Fibroblast of lung (primary cell): ENCODE results near the gene ZNF502. TPM values are rescaled to one million over a fixed set of nuclear protein-coding genes. Genes with fewer than 3 reads are reported as not detected.

Source experiments
- DNase-seq, 2 donors: peaks; one replicate each; pipeline versions ENCODE4 v3.0.0 to v3.0.0-alpha.2; 2010; ENCODE audit warnings: low read depth in 2 of 2
- H2AFZ ChIP-seq: 2 replicates; pipeline ENCODE4 v1.5.1; 2012; ENCODE audit warnings: low read length, control low read depth, inconsistent platforms
- H3K27ac ChIP-seq: 2 replicates; pipeline ENCODE4 v1.5.1; 2011; ENCODE audit warnings: low read length, control low read depth; ENCODE audit not compliant: insufficient read depth
- H3K27me3 ChIP-seq: 2 replicates; pipeline ENCODE4 v1.5.1; 2011; ENCODE audit warnings: mild to moderate bottlenecking, low read length; ENCODE audit not compliant: control insufficient read depth, insufficient read depth
- H3K36me3 ChIP-seq: 2 replicates; pipeline ENCODE4 v1.5.1; 2011; ENCODE audit warnings: low read length; ENCODE audit not compliant: control insufficient read depth, insufficient read depth
- H3K4me1 ChIP-seq: 2 replicates; pipeline ENCODE4 v1.5.1; 2011; ENCODE audit warnings: low read length; ENCODE audit not compliant: control insufficient read depth, insufficient read depth; ENCODE audit errors: extremely low read depth
- H3K4me2 ChIP-seq: 2 replicates; pipeline ENCODE4 v1.5.1; 2011; ENCODE audit warnings: low read length, control low read depth; ENCODE audit not compliant: insufficient read depth; ENCODE audit errors: extremely low read depth
- H3K4me3 ChIP-seq, 4 experiments: fragments of 200-600 bp in 1 of 4; sonication (generic) in 1 of 4; replicated peaks in 1 of 4; 2 replicates each; pipeline ENCODE4 v1.5.1; 2011 to 2016; ENCODE audit warnings: low read length in 4 of 4, low read depth in 3 of 4, mild to moderate bottlenecking in 3 of 4, control low read depth in 2 of 4, inconsistent platforms in 1 of 4, mixed read lengths in 1 of 4; ENCODE audit not compliant: insufficient read depth in 1 of 4; ENCODE audit errors: control extremely low read depth in 1 of 4
- H3K79me2 ChIP-seq: 2 replicates; pipeline ENCODE4 v1.5.1; 2012; ENCODE audit warnings: mild to moderate bottlenecking, low read length, inconsistent platforms; ENCODE audit not compliant: control insufficient read depth, insufficient read depth
- H3K9ac ChIP-seq: 2 replicates; pipeline ENCODE4 v1.5.1; 2011; ENCODE audit warnings: mild to moderate bottlenecking, low read length, control low read depth; ENCODE audit not compliant: insufficient read depth
- H3K9me3 ChIP-seq: 2 replicates; pipeline ENCODE4 v1.5.1; 2012; ENCODE audit warnings: low read depth, low read length; ENCODE audit not compliant: control insufficient read depth, insufficient read depth
- H4K20me1 ChIP-seq: 2 replicates; pipeline ENCODE4 v1.5.1; 2011; ENCODE audit warnings: low read length; ENCODE audit not compliant: control insufficient read depth, insufficient read depth; ENCODE audit errors: extremely low read depth
- EZH2 ChIP-seq: IDR thresholded peaks from 2 replicates; pipeline ENCODE4 v1.5.1; 2012; ENCODE audit warnings: low read length, control low read depth, mild to moderate bottlenecking; ENCODE audit errors: missing control alignments
- polyA plus RNA-seq, 2 donors: library from polyadenylated mRNA; depleted of rRNA in 1 of 2; stranded (reverse) in 1 of 2; unstranded in 1 of 2; fragments of >200 nt; gene quantifications; 2 replicates each; pipeline ENCODE4 v1.2.1, GENCODE V29; 2011 to 2012; ENCODE audit warnings: missing spikeins in 1 of 2
- total RNA-seq: library from RNA; depleted of rRNA; stranded (reverse); fragments of >200 nt; gene quantifications from 2 replicates; pipeline ENCODE4 v1.2.1, GENCODE V29; 2014
- TF ChIP-seq, protein P1 (sequence below), 2 donors: IDR thresholded peaks in 1 of 2; conservative IDR thresholded peaks in 1 of 2; 1 replicate in 1 of 2; 2 replicates in 1 of 2; pipeline ENCODE4 v1.5.1; 2011 to 2012; ENCODE audit warnings: low read length in 2 of 2, control low read depth in 1 of 2, inconsistent platforms in 1 of 2, low read depth in 1 of 2, mild to moderate bottlenecking in 1 of 2

The ZNF502 gene
- total and polyA plus RNA-seq, 2 donors (not counting 1 experiment from before 2014, with no cell fraction given), result 4.2 to 6.1 TPM

DNA sequence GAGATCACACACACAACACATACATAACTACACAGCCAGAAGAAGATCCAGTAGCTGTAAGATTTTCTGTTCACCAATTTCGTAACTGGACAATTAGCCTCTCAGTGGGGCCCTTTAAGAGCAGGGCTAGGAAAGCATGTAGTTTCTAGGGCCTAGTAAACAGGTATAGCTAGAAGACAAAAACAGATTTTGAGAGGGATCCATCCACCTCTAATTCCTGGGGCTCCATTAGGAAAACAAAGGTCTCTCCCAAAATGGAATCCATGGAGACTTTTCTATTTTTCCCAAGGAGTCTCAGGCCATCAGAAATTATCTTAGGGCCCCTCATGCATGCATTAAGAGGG, 59.6 kb downstream of the ZNF502 start:
- TF ChIP-seq, protein P1, sequence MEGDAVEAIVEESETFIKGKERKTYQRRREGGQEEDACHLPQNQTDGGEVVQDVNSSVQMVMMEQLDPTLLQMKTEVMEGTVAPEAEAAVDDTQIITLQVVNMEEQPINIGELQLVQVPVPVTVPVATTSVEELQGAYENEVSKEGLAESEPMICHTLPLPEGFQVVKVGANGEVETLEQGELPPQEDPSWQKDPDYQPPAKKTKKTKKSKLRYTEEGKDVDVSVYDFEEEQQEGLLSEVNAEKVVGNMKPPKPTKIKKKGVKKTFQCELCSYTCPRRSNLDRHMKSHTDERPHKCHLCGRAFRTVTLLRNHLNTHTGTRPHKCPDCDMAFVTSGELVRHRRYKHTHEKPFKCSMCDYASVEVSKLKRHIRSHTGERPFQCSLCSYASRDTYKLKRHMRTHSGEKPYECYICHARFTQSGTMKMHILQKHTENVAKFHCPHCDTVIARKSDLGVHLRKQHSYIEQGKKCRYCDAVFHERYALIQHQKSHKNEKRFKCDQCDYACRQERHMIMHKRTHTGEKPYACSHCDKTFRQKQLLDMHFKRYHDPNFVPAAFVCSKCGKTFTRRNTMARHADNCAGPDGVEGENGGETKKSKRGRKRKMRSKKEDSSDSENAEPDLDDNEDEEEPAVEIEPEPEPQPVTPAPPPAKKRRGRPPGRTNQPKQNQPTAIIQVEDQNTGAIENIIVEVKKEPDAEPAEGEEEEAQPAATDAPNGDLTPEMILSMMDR (conservative IDR thresholded peaks at IDR 0.05 in 1 of 2, IDR thresholded peaks at IDR 0.05 in 1 of 2; ENCODE audit: low read depth in 1 of 2, low read length in 2 of 2), result no peak
- TF ChIP-seq EZH2, result no peak
- Histone ChIP-seq H3K4me2 (no peak overlapping the region), H3K79me2 (peaks cover 17% of the 10 kb centered on the region), H3K9me3 (no peaks in the 10 kb centered on the region), H3K27ac (no peak overlapping the region), H2AFZ (no peak overlapping the region), H4K20me1 (no peaks in the 10 kb centered on the region), H3K4me3 (no peak overlapping the region), H3K36me3 (no peaks in the 10 kb centered on the region), H3K9ac (no peak overlapping the region), H3K27me3 (no peaks in the 10 kb centered on the region), H3K4me1 (no peaks in the 10 kb centered on the region)
- no peak for DNase-seq

Other genes starting within 250 kb of the ZNF502 start
- 7.7 and 9.1 TPM in 2 replicates for gene ZNF445, start 235.0 kb upstream of the ZNF502 start, total RNA-seq
- 4.0 and 4.5 TPM in 2 replicates for gene ZNF445, start 235.0 kb upstream of the ZNF502 start, polyA plus RNA-seq
- 8.5 and 13.2 TPM in 2 replicates for gene ZKSCAN7, start 157.5 kb upstream of the ZNF502 start, total RNA-seq
- gene ZKSCAN7, start 157.5 kb upstream of the ZNF502 start, polyA plus RNA-seq, result 2.2 and 3.0 TPM in 2 replicates
- 3.3 and 4.0 TPM in 2 replicates for gene ZNF660, start 127.7 kb upstream of the ZNF502 start, total RNA-seq
- gene ZNF660, start 127.7 kb upstream of the ZNF502 start, polyA plus RNA-seq, result 0.44 and 0.92 TPM in 2 replicates
- gene ZNF197, start 87.6 kb upstream of the ZNF502 start, total RNA-seq, result 20.3 and 20.8 TPM in 2 replicates
- 8.1 and 9.3 TPM in 2 replicates for gene ZNF197, start 87.6 kb upstream of the ZNF502 start, polyA plus RNA-seq
- gene ZNF35, start 63.9 kb upstream of the ZNF502 start, total RNA-seq, result 9.8 and 11.2 TPM in 2 replicates
- 6.9 and 8.0 TPM in 2 replicates for gene ZNF35, start 63.9 kb upstream of the ZNF502 start, polyA plus RNA-seq
- 11.3 and 16.0 TPM in 2 replicates for gene ZNF501, start 17.0 kb downstream of the ZNF502 start, total RNA-seq
- gene ZNF501, start 17.0 kb downstream of the ZNF502 start, polyA plus RNA-seq, result 3.2 and 3.7 TPM in 2 replicates
- 18.3 and 20.0 TPM in 2 replicates for gene KIAA1143, start 49.0 kb downstream of the ZNF502 start, total RNA-seq
- 16.0 and 18.9 TPM in 2 replicates for gene KIAA1143, start 49.0 kb downstream of the ZNF502 start, polyA plus RNA-seq
- gene KIF15, start 49.1 kb downstream of the ZNF502 start, total RNA-seq, result 2.1 and 3.8 TPM in 2 replicates
- 3.1 and 9.4 TPM in 2 replicates for gene KIF15, start 49.1 kb downstream of the ZNF502 start, polyA plus RNA-seq
- gene TMEM42, start 149.3 kb downstream of the ZNF502 start, total RNA-seq, result 17.2 and 25.3 TPM in 2 replicates
- 20.2 and 23.4 TPM in 2 replicates for gene TMEM42, start 149.3 kb downstream of the ZNF502 start, polyA plus RNA-seq
- not detected in 2 replicates for gene TGM4, start 161.9 kb downstream of the ZNF502 start, total RNA-seq
- 0.02 TPM in 1 of 2 replicates, not detected in the other for gene TGM4, start 161.9 kb downstream of the ZNF502 start, polyA plus RNA-seq